ENCODE results near the gene CD6.
"Not testable (repeated sequence)": the region's sequence is repeated elsewhere in the genome, so short reads cannot be mapped to it uniquely, and the experiment has no call there.

DNA sequence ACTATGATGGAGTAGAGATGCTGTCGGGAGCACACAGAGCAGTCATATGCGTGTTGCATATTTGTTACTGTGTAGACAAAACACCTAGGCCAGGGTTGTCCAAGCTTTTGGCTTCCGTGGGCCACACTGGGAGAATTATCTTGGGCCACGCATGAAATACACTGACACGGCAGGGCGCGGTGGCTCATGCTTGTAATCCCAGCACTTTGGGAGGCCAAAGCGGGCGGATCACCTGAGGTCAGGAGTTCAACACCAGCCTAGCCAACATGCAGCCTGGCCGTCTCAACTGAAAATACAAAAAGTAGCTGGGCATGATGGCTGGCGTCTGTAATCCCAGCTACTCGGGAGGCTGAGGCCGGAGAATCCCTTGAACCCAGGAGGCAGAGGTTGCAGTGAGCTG, 93.8 kb downstream of the CD6 start:
- TF ChIP-seq POLR2A, POLR2AphosphoS5 (IDR thresholded peaks at IDR 0.05; ENCODE audit: low read depth, low read length): not testable (repeated sequence)
